Left ventricle myocardium inferior (tissue), 1 donor: Measurements from ENCODE around the gene LOXL4. TPM values are rescaled to one million over a fixed set of nuclear protein-coding genes. Genes with fewer than 3 reads are reported as not detected.

Experiments used
- DNase-seq: peaks from one replicate; pipeline ENCODE4 v3.0.0-alpha.2; 2020
- H3K27ac ChIP-seq: fragments of 200-600 bp; replicated peaks from 2 replicates; pipeline ENCODE4 v1.8.0; 2021
- H3K27me3 ChIP-seq: fragments of 200-600 bp; 2 replicates; pipeline ENCODE4 v1.8.0; 2021; ENCODE audit warnings: low read depth
- H3K36me3 ChIP-seq: fragments of 200-600 bp; 2 replicates; pipeline ENCODE4 v1.8.0; 2021
- H3K4me1 ChIP-seq: fragments of 200-600 bp; 2 replicates; pipeline ENCODE4 v1.8.0; 2021
- H3K4me3 ChIP-seq: fragments of 200-600 bp; 2 replicates; pipeline ENCODE4 v1.8.0; 2021; ENCODE audit warnings: mild to moderate bottlenecking, moderate library complexity
- H3K9me3 ChIP-seq: fragments of 200-600 bp; replicated peaks from 2 replicates; pipeline ENCODE4 v1.8.0; 2021
- CTCF ChIP-seq: fragments of 200-600 bp; IDR thresholded peaks from 2 replicates; pipeline ENCODE4 v1.8.0; 2021; ENCODE audit warnings: antibody characterized with exemption, mild to moderate bottlenecking, borderline replicate concordance
- intact Hi-C: fragments of 100-400 bp; cut with micrococcal nuclease; formaldehyde crosslinking; loops from one replicate; pipeline ENCODE4 v1.11.0; 2022
- total RNA-seq: library from RNA; stranded (reverse); fragmentation: NEBNext Ultra II Directional; extraction: Animal tissue kit (Norgen Biotek cat#: 25700); gene quantifications from one replicate; pipeline ENCODE4 v1.2.1, GENCODE V29; 2021
- donor health status: DM: no; HTN: yes; CAD: no; lungs with severe emphysema.

The LOXL4 gene
- total RNA-seq, 1 donor from 2014 or later: 1.4 TPM

- Histone ChIP-seq H3K4me1 (peaks cover 7% of the 10 kb centered on the region), H3K4me3 (no peak overlapping the region), H3K27me3 (no peaks in the 10 kb centered on the region), H3K36me3 (no peaks in the 10 kb centered on the region), H3K9me3 (no peaks in the 10 kb centered on the region), H3K27ac (no peak overlapping the region)
- no peak for DNase-seq
- TF ChIP-seq CTCF: no peak
- intact Hi-C loops: no loop called here
Observed at GRCh38 chr10:98256692-98257091, 11.3 kb downstream of the LOXL4 start.

- H3K4me1 ChIP-seq: peaks cover 7% of the 10 kb centered on the region
- no peak overlapping the region for H3K27ac ChIP-seq
- H3K4me3 ChIP-seq: no peak overlapping the region
- H3K9me3 ChIP-seq: no peaks in the 10 kb centered on the region
- no peaks in the 10 kb centered on the region for H3K27me3 ChIP-seq
- H3K36me3 ChIP-seq: peaks cover under 1% of the 10 kb centered on the region
- DNase-seq: no peak
- intact Hi-C loops: no loop called here
- no peak for TF ChIP-seq CTCF
Observed at GRCh38 chr10:98255146-98255877, 12.7 kb downstream of the LOXL4 start.

GRCh38 chr10:98254234-98254974, 13.6 kb downstream of the LOXL4 start:
- no peak for DNase-seq
- Histone ChIP-seq H3K36me3 (peaks cover 10% of the 10 kb centered on the region), H3K9me3 (no peaks in the 10 kb centered on the region), H3K4me3 (no peak overlapping the region), H3K27me3 (no peaks in the 10 kb centered on the region), H3K4me1 (peaks cover 7% of the 10 kb centered on the region), H3K27ac (no peak overlapping the region)
- no peak for TF ChIP-seq CTCF
- intact Hi-C loops: no loop called here

- H3K36me3 ChIP-seq: peaks cover 19% of the 10 kb centered on the region
Observed at GRCh38 chr10:98253499-98253898, 14.5 kb downstream of the LOXL4 start.

GRCh38 chr10:98252464-98252863, 15.5 kb downstream of the LOXL4 start:
- DNase-seq: no peak
- no peak overlapping the region for H3K4me3 ChIP-seq

More at GRCh38 chr10:98253499-98253898, 14.5 kb downstream of the LOXL4 start:
- H3K9me3 ChIP-seq: no peaks in the 10 kb centered on the region
- DNase-seq: no peak
- H3K4me1 ChIP-seq: peaks cover 7% of the 10 kb centered on the region
- no peak overlapping the region for H3K27ac ChIP-seq
- intact Hi-C loops: no loop called here
- no peak for TF ChIP-seq CTCF
- H3K27me3 ChIP-seq: no peaks in the 10 kb centered on the region
- H3K4me3 ChIP-seq: no peak overlapping the region

More at GRCh38 chr10:98252464-98252863, 15.5 kb downstream of the LOXL4 start:
- Histone ChIP-seq H3K9me3 (no peaks in the 10 kb centered on the region), H3K36me3 (peaks cover 29% of the 10 kb centered on the region), H3K27me3 (no peaks in the 10 kb centered on the region), H3K27ac (no peak overlapping the region), H3K4me1 (peaks cover 7% of the 10 kb centered on the region)
- TF ChIP-seq CTCF: no peak
- intact Hi-C loops: no loop called here
